ENCODE results near the gene ANKRD2.
A peak's percentile ranks its signal among the peaks of the same experiment; 100 is the strongest.

The ANKRD2 gene

GRCh38 chr10:97598407-97599271 is 26.1 kb downstream of the ANKRD2 start:
- no peak for DNase-seq

- no peak for DNase-seq
Observed at GRCh38 chr10:97599272-97599619, 26.7 kb downstream of the ANKRD2 start.

- DNase-seq = no peak
Observed at GRCh38 chr10:97600616-97601015, 28.0 kb downstream of the ANKRD2 start.

- no peak for DNase-seq
Observed at GRCh38 chr10:97601268-97602215, 29.0 kb downstream of the ANKRD2 start.

- DNase-seq = no peak
Observed at GRCh38 chr10:97607095-97607636, 34.6 kb downstream of the ANKRD2 start.

- no peak for DNase-seq
Observed at GRCh38 chr10:97608991-97609561, 36.5 kb downstream of the ANKRD2 start.

GRCh38 chr10:97611473-97611872 is 38.9 kb downstream of the ANKRD2 start:
- DNase-seq = no peak

GRCh38 chr10:97612386-97612785 is 39.8 kb downstream of the ANKRD2 start:
- no peak for DNase-seq

- no peak for DNase-seq
Observed at GRCh38 chr10:97618285-97618684, 45.7 kb downstream of the ANKRD2 start.

- no peak for DNase-seq
Observed at GRCh38 chr10:97618733-97619132, 46.2 kb downstream of the ANKRD2 start.

GRCh38 chr10:97623277-97623676 is 50.7 kb downstream of the ANKRD2 start:
- no peak for DNase-seq

GRCh38 chr10:97627731-97628130 is 55.2 kb downstream of the ANKRD2 start:
- no peak for DNase-seq

- no peak for DNase-seq
Observed at GRCh38 chr10:97628228-97628627, 55.6 kb downstream of the ANKRD2 start.

- DNase-seq = no peak
Observed at GRCh38 chr10:97629289-97629688, 56.7 kb downstream of the ANKRD2 start.

- DNase-seq = no peak
Observed at GRCh38 chr10:97631098-97631497, 58.5 kb downstream of the ANKRD2 start.

- DNase-seq = peak; percentile 85
Observed at GRCh38 chr10:97632949-97633884, 60.6 kb downstream of the ANKRD2 start, which contains the start of gene MORN4. Gene MORN4, minus strand, starts transcription at chr10:97633500. Its CDS starts 13,847 bp downstream, at chr10:97619653.

All from activated CD4-positive, CD25-positive, alpha-beta regulatory T cell treated with anti-CD3 and anti-CD28 coated beads, Interleukin-2, amount 50 U/mL, for 72 hours (primary cell).